DND-41 (cell line): ENCODE results near the gene MAFB.

ENCODE experiments used
- ATAC-seq: fragments of 200-7000 bp; cut with Tn5 transposase; 3 replicates; pipeline ENCODE4 v1.9.1; 2021; ENCODE audit warnings: low read depth; ENCODE audit not compliant: insufficient read depth
- DNase-seq: peaks from one replicate; pipeline ENCODE4 v3.0.0-alpha.2; 2020
- H2AFZ ChIP-seq: 2 replicates; pipeline ENCODE4 v1.6.0; 2012; ENCODE audit warnings: low read depth, low read length
- H3K27ac ChIP-seq: 2 replicates; pipeline ENCODE4 v1.5.1; 2012; ENCODE audit warnings: low read length, inconsistent platforms
- H3K27me3 ChIP-seq: fragments of 200-600 bp; sonication (generic); 2 replicates; pipeline ENCODE4 v1.6.0; 2012; ENCODE audit warnings: low read length, mild to moderate bottlenecking, inconsistent platforms; ENCODE audit not compliant: insufficient read depth, poor library complexity
- H3K36me3 ChIP-seq: 2 replicates; pipeline ENCODE4 v1.5.1; 2012; ENCODE audit warnings: low read length, inconsistent platforms; ENCODE audit not compliant: insufficient read depth
- H3K4me1 ChIP-seq: 2 replicates; pipeline ENCODE4 v1.5.1; 2012; ENCODE audit warnings: mild to moderate bottlenecking, low read length; ENCODE audit not compliant: insufficient read depth
- H3K4me2 ChIP-seq: 2 replicates; pipeline ENCODE4 v1.6.0; 2012; ENCODE audit warnings: mild to moderate bottlenecking, moderate library complexity, low read length, inconsistent platforms; ENCODE audit not compliant: insufficient read depth
- H3K4me3 ChIP-seq, 2 experiments: fragments of 200-600 bp in 1 of 2; shearing (Covaris generic) in 1 of 2; 2 replicates each; pipeline ENCODE4 v1.5.1; 2012 to 2016; ENCODE audit warnings: inconsistent platforms in 2 of 2, low read length in 2 of 2, mild to moderate bottlenecking in 2 of 2, low read depth in 1 of 2, moderate library complexity in 1 of 2
- H3K79me2 ChIP-seq: 2 replicates; pipeline ENCODE4 v1.6.0; 2012; ENCODE audit warnings: low read length, inconsistent platforms; ENCODE audit not compliant: insufficient read depth
- H3K9ac ChIP-seq: 2 replicates; pipeline ENCODE4 v1.6.0; 2012; ENCODE audit warnings: low read depth, mild to moderate bottlenecking, inconsistent platforms, low read length, moderate library complexity
- H3K9me3 ChIP-seq: 2 replicates; pipeline ENCODE4 v1.5.1; 2012; ENCODE audit warnings: low read length, moderate library complexity, mild to moderate bottlenecking, inconsistent platforms; ENCODE audit not compliant: insufficient read depth, severe bottlenecking
- H4K20me1 ChIP-seq: 2 replicates; pipeline ENCODE4 v1.6.0; 2012; ENCODE audit warnings: low read length; ENCODE audit not compliant: insufficient read depth
- EZH2 ChIP-seq: IDR thresholded peaks from 3 replicates; pipeline ENCODE4 v1.6.1; 2012; ENCODE audit warnings: borderline replicate concordance, low read depth, mild to moderate bottlenecking, moderate library complexity, low read length, inconsistent platforms; ENCODE audit not compliant: severe bottlenecking
- TF ChIP-seq, protein P1 (sequence below): IDR thresholded peaks from 2 replicates; pipeline ENCODE4 v1.5.1; 2012; ENCODE audit warnings: borderline replicate concordance, low read length, moderate library complexity, mild to moderate bottlenecking; ENCODE audit not compliant: poor library complexity, severe bottlenecking; ENCODE audit errors: extremely low read depth

MAFB gene

DNA sequence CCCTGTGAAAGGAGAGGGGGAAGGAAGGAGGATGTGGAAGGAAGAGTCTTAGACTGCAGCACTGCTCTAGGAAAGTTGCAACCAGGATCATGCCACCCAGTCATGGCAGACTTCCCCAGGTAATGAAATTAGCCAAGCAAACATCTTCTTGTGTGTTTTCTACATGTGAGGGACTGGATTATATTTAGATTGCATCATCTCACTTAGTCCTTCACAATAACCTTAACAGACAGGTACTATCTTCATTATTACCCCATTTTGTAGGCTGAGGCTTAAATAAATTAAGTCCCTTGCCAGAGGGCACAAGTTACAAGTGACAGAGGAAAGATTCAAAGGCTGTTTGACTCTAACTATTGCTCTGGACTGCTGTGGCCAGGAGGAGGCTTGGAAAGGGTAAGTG is 9.7 kb upstream of the MAFB start:
- Histone ChIP-seq H2AFZ (no peak overlapping the region), H3K4me2 (no peak overlapping the region), H3K4me1 (no peaks in the 10 kb centered on the region), H3K9me3 (no peaks in the 10 kb centered on the region), H3K79me2 (no peaks in the 10 kb centered on the region), H3K36me3 (no peaks in the 10 kb centered on the region), H3K9ac (no peak overlapping the region), H3K27ac (no peak overlapping the region), H4K20me1 (no peaks in the 10 kb centered on the region), H3K4me3 (no peak overlapping the region), H3K27me3 (peaks cover 6% of the 10 kb centered on the region)
- DNase-seq, result no peak
- no peak for TF ChIP-seq EZH2
- TF ChIP-seq, protein P1, sequence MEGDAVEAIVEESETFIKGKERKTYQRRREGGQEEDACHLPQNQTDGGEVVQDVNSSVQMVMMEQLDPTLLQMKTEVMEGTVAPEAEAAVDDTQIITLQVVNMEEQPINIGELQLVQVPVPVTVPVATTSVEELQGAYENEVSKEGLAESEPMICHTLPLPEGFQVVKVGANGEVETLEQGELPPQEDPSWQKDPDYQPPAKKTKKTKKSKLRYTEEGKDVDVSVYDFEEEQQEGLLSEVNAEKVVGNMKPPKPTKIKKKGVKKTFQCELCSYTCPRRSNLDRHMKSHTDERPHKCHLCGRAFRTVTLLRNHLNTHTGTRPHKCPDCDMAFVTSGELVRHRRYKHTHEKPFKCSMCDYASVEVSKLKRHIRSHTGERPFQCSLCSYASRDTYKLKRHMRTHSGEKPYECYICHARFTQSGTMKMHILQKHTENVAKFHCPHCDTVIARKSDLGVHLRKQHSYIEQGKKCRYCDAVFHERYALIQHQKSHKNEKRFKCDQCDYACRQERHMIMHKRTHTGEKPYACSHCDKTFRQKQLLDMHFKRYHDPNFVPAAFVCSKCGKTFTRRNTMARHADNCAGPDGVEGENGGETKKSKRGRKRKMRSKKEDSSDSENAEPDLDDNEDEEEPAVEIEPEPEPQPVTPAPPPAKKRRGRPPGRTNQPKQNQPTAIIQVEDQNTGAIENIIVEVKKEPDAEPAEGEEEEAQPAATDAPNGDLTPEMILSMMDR, result no peak
- no peak for ATAC-seq

DNA sequence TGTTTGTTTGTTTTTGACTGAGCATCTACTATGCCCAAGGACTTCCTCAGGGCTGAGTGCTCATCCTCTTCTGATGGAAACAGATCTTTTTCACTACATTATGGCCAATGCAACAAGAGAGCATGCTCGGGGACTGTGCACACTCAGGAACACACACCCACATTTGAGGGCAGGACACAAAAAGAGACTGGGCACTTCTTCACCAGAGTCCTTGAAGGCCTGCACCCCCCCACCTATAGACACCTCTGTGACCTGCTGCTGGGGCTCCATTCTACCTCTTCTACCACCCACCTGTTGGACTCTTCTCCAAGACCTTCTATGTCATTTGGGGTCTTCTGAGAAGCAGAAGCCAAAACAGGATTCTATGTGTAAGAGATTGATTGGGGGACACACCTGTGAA is 9.2 kb upstream of the MAFB start:
- Histone ChIP-seq H3K27ac (no peak overlapping the region), H3K9ac (no peak overlapping the region), H3K9me3 (no peaks in the 10 kb centered on the region), H3K4me1 (no peaks in the 10 kb centered on the region), H3K4me2 (no peak overlapping the region), H4K20me1 (no peaks in the 10 kb centered on the region), H2AFZ (no peak overlapping the region), H3K27me3 (peaks cover 6% of the 10 kb centered on the region), H3K79me2 (no peaks in the 10 kb centered on the region), H3K4me3 (no peak overlapping the region), H3K36me3 (no peaks in the 10 kb centered on the region)
- no peak for DNase-seq
- TF ChIP-seq, protein P1, result no peak
- no peak for TF ChIP-seq EZH2
- ATAC-seq, result no peak

DNA sequence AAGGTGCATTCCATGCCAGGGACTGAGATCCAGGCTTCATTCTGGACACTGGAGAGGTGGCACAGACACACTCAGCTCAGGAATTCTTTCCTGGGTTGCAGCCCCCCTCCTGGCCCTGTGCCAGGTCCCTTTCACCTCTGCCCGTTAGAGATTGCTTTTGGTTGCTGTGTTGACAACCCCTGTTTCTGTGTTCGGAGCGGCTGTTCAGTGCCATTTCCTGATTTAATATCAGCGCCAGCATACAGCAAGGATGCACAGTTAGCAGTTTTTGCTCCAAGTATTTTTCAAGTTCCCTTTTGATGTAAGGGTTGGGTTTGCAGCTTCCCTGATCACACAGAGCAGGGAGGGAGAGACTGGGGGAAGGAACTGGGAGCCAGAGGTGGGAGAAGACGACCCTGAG is 8.5 kb upstream of the MAFB start:
- Histone ChIP-seq H3K9ac (no peak overlapping the region), H3K36me3 (no peaks in the 10 kb centered on the region), H3K79me2 (no peaks in the 10 kb centered on the region), H3K4me2 (no peak overlapping the region), H3K9me3 (no peaks in the 10 kb centered on the region), H3K4me1 (no peaks in the 10 kb centered on the region), H3K27me3 (peaks cover 6% of the 10 kb centered on the region), H3K4me3 (no peak overlapping the region), H2AFZ (no peak overlapping the region), H3K27ac (no peak overlapping the region), H4K20me1 (no peaks in the 10 kb centered on the region)
- DNase-seq (no peak), ATAC-seq (no peak)
- TF ChIP-seq, protein P1, result no peak
- no peak for TF ChIP-seq EZH2

DNA sequence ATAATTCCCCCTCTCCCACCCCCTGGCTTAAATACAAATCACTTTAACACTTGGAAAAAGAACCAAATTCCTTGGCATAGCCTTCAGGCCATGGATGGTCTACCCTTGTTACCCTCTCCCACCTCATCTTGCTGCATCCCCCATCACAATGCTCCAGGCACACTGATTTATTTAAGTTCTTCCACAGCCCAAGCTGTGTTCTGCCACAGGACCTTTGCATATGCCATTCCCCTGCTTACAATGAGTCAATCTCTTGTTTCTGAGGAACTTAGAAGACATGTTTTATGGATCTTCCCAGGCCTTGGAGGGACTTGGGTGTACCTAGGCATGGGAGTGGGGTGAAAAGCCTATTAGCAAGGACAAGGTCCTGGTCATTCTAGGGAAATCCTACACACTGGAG is 6.2 kb upstream of the MAFB start:
- no peak for DNase-seq
- peaks cover 6% of the 10 kb centered on the region for H3K27me3 ChIP-seq

More for the DNA sequence above, 6.2 kb upstream of the MAFB start:
- H3K79me2 ChIP-seq, result no peaks in the 10 kb centered on the region
- ATAC-seq, result no peak
- H3K4me2 ChIP-seq, result no peak overlapping the region
- H3K4me1 ChIP-seq, result peaks cover 1% of the 10 kb centered on the region; the same call in 1 of the 2 replicates
- H3K36me3 ChIP-seq, result no peaks in the 10 kb centered on the region
- no peak overlapping the region for H3K9ac ChIP-seq
- no peak overlapping the region for H2AFZ ChIP-seq
- TF ChIP-seq EZH2, result no peak
- TF ChIP-seq, protein P1, result no peak
- no peaks in the 10 kb centered on the region for H3K9me3 ChIP-seq
- no peaks in the 10 kb centered on the region for H4K20me1 ChIP-seq
- no peak overlapping the region for H3K27ac ChIP-seq
- H3K4me3 ChIP-seq, result no peak overlapping the region
